ENCODE data around the gene MLNR.

MLNR gene

GRCh38 chr13:49234741-49235140 lies 14.6 kb downstream of the MLNR start:
- no peak for DNase-seq

- no peak for DNase-seq
These were observed 15.8 kb downstream of the MLNR start for GRCh38 chr13:49235856-49236431.

GRCh38 chr13:49238621-49239020 lies 18.5 kb downstream of the MLNR start:
- DNase-seq, result no peak

- peak; percentile 5 to 8 for DNase-seq
These were observed 19.9 kb downstream of the MLNR start for GRCh38 chr13:49240017-49240416.

- DNase-seq, result no peak
These were observed 21.2 kb downstream of the MLNR start for GRCh38 chr13:49241296-49241695.

GRCh38 chr13:49245101-49245500 lies 25.0 kb downstream of the MLNR start:
- DNase-seq, result no peak

- DNase-seq, result no peak
These were observed 26.9 kb downstream of the MLNR start for GRCh38 chr13:49246850-49247642.

GRCh38 chr13:49247643-49248621 lies 27.8 kb downstream of the MLNR start, which contains the start of gene CDADC1:
Gene CDADC1, plus strand, starts transcription at chr13:49247925. Its CDS starts 113 bp downstream, at chr13:49248038.
- DNase-seq, result peak; percentile 82 to 91

GRCh38 chr13:49248622-49249002 lies 28.5 kb downstream of the MLNR start:
- no peak for DNase-seq

- no peak for DNase-seq
These were observed 31.2 kb downstream of the MLNR start for GRCh38 chr13:49251326-49251725.

GRCh38 chr13:49253310-49253709 lies 33.2 kb downstream of the MLNR start:
- DNase-seq, result no peak

GRCh38 chr13:49254007-49254406 lies 33.9 kb downstream of the MLNR start:
- DNase-seq, result no peak

- DNase-seq, result no peak
These were observed 36.7 kb downstream of the MLNR start for GRCh38 chr13:49256841-49257240.

- no peak for DNase-seq
These were observed 38.1 kb downstream of the MLNR start for GRCh38 chr13:49258089-49258796.

GRCh38 chr13:49259586-49259985 lies 39.4 kb downstream of the MLNR start:
- DNase-seq, result no peak

GRCh38 chr13:49262634-49263033 lies 42.5 kb downstream of the MLNR start:
- no peak for DNase-seq

GRCh38 chr13:49265822-49266221 lies 45.7 kb downstream of the MLNR start:
- DNase-seq, result no peak

GRCh38 chr13:49271264-49271663 lies 51.1 kb downstream of the MLNR start:
- DNase-seq, result no peak
